Thymus (tissue), 11 donors: ENCODE results near the gene SLC38A1. TPM values are rescaled to one million over a fixed set of nuclear protein-coding genes. Genes with fewer than 3 reads are reported as not detected.

ENCODE experiments used
- DNase-seq, 9 donors: peaks; one replicate each; pipeline ENCODE4 v3.0.0-alpha.2; 2013; ENCODE audit warnings: low spot score in 9 of 9, low read depth in 6 of 9, missing footprints in 1 of 9
- H3K27ac ChIP-seq, 2 donors: one replicate each; pipeline ENCODE4 v1.5.1; 2013; ENCODE audit warnings: control low read depth in 1 of 2, low read depth in 1 of 2, low read length in 1 of 2, mild to moderate bottlenecking in 1 of 2, moderate library complexity in 1 of 2
- H3K27me3 ChIP-seq, 2 donors: one replicate each; pipeline ENCODE4 v1.5.1; 2013; ENCODE audit warnings: low read length in 1 of 2; ENCODE audit not compliant: control insufficient read depth in 2 of 2, insufficient read depth in 1 of 2
- H3K36me3 ChIP-seq, 2 donors: one replicate each; pipeline ENCODE4 v1.5.1; 2013; ENCODE audit warnings: low read length in 1 of 2, mild to moderate bottlenecking in 1 of 2, moderate library complexity in 1 of 2; ENCODE audit not compliant: control insufficient read depth in 2 of 2, insufficient read depth in 2 of 2
- H3K4me1 ChIP-seq, 2 donors: one replicate each; pipeline ENCODE4 v1.5.1; 2013; ENCODE audit warnings: low read length in 2 of 2; ENCODE audit not compliant: control insufficient read depth in 2 of 2, insufficient read depth in 2 of 2
- H3K4me3 ChIP-seq, 2 donors: one replicate each; pipeline ENCODE4 v1.5.1; 2013; ENCODE audit warnings: low read length in 2 of 2, control low read depth in 1 of 2, mild to moderate bottlenecking in 1 of 2
- H3K9me3 ChIP-seq, 2 donors: one replicate each; pipeline ENCODE4 v1.5.1; 2013; ENCODE audit warnings: low read length in 1 of 2, mild to moderate bottlenecking in 1 of 2; ENCODE audit not compliant: control insufficient read depth in 2 of 2, insufficient read depth in 1 of 2
- WGBS: extraction: QIAGEN DNeasy Blood & Tissue Kit; methylation state at CpG from one replicate; pipeline ENCODE4 v1.1.7; 2013; 5-methylcytosine and 5-hydroxymethylcytosine counted together
- polyA plus RNA-seq: library from polyadenylated mRNA; stranded (reverse); fragments of 200-250 nt; gene quantifications from one replicate; pipeline ENCODE4 v1.2.3, GENCODE V29; 2013
- total RNA-seq: library from RNA; stranded (reverse); fragments of 120-200 nt; gene quantifications from one replicate; pipeline ENCODE4 v1.2.4, GENCODE V29; 2013
- donor health status: healthy.

SLC38A1 gene
- total and polyA plus RNA-seq, 2 donors = 54.4 to 81.6 TPM

DNA sequence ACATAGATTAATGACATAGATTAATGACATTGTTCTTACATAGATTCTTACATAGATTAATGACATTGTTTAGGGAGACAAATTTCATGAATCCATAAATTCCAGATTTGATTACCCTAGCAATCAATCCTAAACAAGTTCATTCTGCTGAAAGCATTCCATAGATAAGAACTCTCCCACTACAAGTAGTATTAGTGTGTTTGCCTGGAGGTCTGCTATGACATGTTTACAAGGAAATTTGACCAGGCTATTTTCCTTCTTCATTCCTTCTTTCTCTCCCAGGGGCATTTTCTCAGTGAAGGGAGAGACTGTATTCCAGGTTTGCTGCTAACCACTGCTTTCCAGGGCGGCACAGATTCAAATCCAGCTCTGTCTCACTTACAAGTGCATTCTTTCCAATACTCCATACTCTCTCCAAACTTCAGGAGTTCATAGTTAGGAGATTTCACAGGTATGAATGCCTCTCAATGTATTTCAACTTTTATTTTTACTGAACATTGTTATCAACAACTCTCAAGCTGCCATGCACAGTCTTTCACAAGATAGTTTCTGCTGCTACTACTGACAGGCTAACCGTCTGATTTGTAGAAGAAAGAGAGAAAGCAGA lies 134.5 kb downstream of the SLC38A1 start:
- Histone ChIP-seq H3K4me3 (no peak overlapping the region), H3K4me1 (no peaks in the 10 kb centered on the region), H3K27me3 (no peaks in the 10 kb centered on the region), H3K9me3 (no peaks in the 10 kb centered on the region), H3K27ac (no peak overlapping the region), H3K36me3 (no peaks in the 10 kb centered on the region)
- no peak for DNase-seq
- 96% methylated on average over 2 of the region's 2 CpGs for WGBS

DNA sequence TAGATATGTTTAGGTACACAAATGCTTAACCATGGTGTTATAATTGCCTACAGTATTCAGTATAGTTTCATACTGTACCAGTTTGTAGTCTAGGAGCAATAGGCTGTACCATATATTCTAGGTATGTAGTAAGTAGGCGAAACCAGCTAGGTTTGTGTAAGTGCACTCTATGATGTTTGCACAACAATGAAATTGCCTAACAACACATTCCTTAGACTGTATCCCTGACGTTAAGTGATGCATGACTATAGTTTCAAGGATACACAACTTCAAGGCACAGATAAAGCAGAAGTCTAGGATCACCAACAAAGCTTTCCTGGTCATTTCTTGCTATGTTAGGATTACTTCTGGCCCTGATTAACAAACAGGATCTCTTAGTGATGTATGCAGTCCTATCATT lies 135.1 kb downstream of the SLC38A1 start:
- Histone ChIP-seq H3K4me1 (no peaks in the 10 kb centered on the region), H3K36me3 (no peaks in the 10 kb centered on the region), H3K9me3 (no peaks in the 10 kb centered on the region), H3K4me3 (no peak overlapping the region), H3K27ac (no peak overlapping the region), H3K27me3 (no peaks in the 10 kb centered on the region)
- WGBS = 93% methylated on average over 2 of the region's 2 CpGs
- DNase-seq = no peak

Other genes with a start within 250 kb of the SLC38A1 start
- gene SLC38A2, start 103.7 kb upstream of the SLC38A1 start, total RNA-seq = 144 TPM
- 137 TPM for gene SLC38A2, start 103.7 kb upstream of the SLC38A1 start, polyA plus RNA-seq